Stromal cell of bone marrow (primary cell): ENCODE measurements around the gene CCDC88C.
"Not testable (repeated sequence)": the region's sequence is repeated elsewhere in the genome, so short reads cannot be mapped to it uniquely, and the experiment has no call there.

Experiments
- DNase-seq: peaks from one replicate; pipeline ENCODE4 v3.0.0-alpha.2; 2012; ENCODE audit warnings: low read depth

The CCDC88C gene, protein sequence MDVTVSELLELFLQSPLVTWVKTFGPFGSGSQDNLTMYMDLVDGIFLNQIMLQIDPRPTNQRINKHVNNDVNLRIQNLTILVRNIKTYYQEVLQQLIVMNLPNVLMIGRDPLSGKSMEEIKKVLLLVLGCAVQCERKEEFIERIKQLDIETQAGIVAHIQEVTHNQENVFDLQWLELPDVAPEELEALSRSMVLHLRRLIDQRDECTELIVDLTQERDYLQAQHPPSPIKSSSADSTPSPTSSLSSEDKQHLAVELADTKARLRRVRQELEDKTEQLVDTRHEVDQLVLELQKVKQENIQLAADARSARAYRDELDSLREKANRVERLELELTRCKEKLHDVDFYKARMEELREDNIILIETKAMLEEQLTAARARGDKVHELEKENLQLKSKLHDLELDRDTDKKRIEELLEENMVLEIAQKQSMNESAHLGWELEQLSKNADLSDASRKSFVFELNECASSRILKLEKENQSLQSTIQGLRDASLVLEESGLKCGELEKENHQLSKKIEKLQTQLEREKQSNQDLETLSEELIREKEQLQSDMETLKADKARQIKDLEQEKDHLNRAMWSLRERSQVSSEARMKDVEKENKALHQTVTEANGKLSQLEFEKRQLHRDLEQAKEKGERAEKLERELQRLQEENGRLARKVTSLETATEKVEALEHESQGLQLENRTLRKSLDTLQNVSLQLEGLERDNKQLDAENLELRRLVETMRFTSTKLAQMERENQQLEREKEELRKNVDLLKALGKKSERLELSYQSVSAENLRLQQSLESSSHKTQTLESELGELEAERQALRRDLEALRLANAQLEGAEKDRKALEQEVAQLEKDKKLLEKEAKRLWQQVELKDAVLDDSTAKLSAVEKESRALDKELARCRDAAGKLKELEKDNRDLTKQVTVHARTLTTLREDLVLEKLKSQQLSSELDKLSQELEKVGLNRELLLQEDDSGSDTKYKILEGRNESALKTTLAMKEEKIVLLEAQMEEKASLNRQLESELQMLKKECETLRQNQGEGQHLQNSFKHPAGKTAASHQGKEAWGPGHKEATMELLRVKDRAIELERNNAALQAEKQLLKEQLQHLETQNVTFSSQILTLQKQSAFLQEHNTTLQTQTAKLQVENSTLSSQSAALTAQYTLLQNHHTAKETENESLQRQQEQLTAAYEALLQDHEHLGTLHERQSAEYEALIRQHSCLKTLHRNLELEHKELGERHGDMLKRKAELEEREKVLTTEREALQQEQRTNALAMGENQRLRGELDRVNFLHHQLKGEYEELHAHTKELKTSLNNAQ (N-terminal part only)

DNA sequence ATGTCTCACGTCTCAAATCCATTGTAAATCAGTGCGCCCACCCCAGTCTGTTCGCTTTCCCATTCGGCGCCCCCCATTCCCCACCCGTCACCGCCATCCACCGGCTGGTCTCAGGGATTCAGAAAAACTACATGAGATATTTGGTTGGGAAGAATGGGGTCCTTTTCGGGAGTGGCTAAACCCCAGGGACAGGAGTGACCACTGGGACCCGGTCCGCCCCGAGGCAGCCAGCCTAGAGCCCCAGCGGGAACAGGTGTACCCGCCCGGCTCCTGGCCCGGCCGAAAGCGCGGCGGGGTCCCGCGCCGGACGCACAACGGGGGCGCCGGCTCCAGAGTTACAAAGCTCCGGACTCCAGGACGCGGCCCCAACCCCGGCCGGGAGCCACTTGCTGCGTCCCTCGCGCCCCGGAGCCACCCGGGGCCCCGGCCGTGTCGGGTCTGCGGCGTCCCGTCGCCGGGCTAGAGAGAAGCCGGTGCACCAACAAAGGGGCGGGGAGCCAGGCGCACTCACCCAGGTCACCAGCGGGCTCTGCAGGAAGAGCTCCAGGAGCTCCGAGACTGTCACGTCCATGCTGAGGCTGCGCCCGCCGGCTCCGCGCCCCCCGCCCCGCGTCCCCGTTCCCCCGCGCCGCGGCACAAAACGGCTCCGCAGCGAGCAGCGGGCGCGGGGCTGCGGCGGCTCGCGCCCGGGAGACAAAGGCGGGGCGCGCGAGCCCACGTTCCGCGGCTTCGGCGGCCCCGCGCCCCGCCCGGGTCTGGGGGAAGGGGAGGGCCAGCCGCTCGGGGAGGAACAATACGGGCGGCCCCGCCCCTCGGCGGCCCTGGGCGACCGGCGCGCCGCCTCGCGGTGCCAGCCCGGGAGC, at the start of gene CCDC88C:
Gene CCDC88C (minus strand): TSS at position 701 of the 863 bp plus-strand sequence. CDS start 130 bp downstream, at position 571.
- no peak for DNase-seq

DNA sequence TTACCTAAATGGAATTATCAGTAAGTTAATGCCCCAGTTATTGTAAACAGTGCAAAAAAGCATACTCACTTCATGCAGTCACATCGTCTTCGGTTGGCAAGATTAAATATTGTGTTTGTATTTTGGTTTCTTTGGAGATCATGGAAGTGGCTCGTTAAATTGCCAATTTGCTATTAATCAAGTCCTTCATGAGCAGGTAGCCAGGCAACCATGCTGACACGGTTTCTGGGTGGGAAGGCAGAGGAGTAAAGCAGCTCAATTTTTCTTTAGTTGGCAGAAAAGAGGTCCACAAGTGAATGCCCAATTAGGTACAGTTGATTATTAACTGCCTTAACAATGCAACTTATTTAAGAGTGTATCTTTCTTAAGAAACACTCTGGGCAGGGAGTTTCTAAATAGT, 48.6 kb upstream of the CCDC88C start:
- DNase-seq, result no peak

DNA sequence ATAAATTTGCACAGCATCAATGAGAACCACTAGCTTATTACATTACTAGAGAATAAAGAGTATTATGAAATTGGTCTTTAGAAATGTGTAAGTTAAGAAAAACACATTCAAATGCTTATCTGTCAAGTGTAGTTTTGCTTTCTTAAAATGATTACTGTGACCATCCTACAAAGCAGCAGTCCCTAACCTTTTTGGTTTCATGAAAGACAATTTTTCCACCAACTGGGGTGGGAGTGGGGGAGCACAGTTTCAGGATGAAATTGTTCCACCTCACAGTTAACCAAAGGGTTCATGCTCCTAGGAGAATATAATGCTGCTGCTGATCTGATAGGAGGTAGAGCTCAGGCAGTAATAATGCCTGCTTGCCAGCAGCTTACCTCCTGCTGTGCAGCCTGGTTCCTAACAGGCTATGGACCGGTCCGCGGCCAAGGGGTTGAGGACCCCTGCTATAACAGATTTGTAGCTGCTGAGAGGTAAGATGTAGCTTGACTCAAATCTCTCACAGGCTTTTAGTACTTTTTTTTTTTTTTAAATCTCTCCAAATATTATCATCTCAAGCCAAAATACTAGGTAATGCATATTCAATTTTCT, 47.1 kb upstream of the CCDC88C start:
- no peak for DNase-seq

DNA sequence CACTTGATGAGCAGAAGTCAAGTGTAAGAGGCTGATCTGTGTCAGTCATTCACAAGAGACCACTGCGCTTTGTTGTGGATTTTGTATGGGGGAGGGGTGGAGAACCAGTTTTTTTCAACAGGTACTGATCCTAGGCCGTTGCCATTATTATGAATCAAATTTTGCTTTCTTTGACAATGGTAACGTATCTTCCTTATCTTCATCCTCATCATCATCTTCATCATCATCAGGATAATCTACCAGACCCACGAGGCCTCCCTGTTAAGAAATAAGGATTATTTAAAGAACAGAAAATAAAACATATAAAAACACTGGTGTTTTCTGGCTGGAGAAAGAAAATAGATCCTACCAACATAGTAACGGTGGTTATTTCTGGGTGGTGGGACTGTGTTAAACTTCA, 41.0 kb upstream of the CCDC88C start:
- DNase-seq, result no peak

- no peak for DNase-seq
Measured at GRCh38 chr14:91456283-91456682, 38.7 kb upstream of the CCDC88C start.

- no peak for DNase-seq
Measured at GRCh38 chr14:91454580-91454979, 37.0 kb upstream of the CCDC88C start.

DNA sequence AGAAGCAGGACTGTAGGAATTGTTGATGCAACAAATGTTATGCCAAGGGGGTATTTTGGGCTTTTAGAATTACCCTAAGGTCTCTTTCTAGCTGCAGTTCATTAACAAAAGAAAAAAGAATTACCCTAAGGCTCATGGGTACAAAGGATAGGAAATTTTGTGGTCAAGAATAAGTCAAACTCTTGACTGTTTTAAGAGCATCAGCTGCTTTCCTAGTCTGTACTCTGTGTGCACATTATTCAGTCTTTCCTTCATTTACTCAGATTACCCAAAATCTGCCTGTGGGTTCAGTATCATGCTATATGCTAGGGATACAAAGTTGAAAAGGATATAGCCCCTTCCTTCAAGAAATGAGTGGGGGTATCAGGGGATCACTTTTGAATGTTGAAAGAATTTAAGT, 36.5 kb upstream of the CCDC88C start:
- DNase-seq, result no peak

GRCh38 chr14:91453744-91454143, 36.1 kb upstream of the CCDC88C start:
- no peak for DNase-seq

DNA sequence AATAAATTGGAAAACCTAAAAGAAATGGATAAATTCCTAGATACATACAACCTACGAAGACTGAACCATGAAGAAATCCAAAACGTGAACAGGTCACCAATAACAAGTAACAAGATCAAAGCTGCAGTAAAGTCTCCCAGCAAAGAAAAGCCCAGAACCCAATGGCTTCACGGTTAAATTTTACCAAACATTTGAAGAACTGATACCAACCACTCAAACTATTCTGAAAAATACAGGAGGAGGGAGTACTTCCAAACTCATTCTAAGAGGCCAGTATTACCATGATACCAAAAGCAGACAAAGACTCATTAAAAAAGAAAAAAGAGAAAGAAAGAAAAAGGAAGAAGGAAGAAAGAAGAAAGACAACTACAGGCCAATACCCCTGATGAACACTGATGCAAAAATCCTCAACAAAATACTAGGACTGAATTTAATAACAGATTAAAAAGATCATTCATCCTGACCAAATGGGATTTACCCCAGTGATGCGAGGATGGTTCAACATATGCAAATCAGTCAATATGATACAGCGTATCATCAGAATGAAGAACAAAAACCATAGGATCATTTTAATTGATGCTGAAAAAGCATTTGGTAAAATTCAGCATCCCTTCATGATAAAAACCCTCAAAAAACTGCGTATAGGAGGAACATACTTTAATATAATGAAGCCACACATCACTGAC, 26.9 kb upstream of the CCDC88C start:
- no peak for DNase-seq

GRCh38 chr14:91439345-91439744, 21.7 kb upstream of the CCDC88C start:
- no peak for DNase-seq

DNA sequence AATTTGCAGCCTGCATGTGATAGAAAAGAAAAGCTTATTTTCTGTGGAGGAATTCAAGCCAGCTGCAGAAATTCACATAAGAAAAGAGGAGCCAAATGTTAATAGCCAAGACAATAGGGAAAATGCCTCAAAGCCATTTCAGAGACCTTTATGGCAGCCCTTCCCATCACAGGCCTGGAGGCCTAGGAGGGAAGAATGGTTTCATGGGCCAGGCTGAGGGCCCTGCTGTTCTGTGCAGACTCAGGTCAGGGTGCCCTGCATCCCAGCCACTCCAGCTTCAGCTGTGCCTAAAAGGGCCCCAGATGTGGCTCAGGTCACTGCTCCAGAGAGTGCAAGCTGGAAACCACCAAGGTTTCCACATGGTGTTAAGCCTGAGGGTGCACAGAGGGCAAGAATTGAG, 21.2 kb upstream of the CCDC88C start:
- DNase-seq, result no peak

DNA sequence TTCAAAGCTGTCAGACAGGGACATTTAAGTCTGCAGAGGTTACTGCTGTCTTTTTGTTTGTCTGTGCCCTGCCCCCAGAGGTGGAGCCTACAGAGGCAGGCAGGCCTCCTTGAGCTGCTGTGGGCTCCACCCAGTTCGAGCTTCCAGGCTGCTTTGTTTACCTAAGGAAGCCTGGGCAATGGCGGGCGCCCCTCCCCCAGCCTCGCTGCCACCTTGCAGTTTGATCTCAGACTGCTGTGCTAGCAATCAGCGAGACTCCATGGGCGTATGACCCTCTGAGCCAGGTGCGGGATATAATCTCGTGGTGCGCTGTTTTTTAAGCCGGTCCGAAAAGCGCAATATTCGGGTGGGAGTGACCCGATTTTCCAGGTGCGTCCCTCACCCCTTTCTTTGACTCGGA, 18.6 kb upstream of the CCDC88C start:
- not testable (repeated sequence) for DNase-seq

DNA sequence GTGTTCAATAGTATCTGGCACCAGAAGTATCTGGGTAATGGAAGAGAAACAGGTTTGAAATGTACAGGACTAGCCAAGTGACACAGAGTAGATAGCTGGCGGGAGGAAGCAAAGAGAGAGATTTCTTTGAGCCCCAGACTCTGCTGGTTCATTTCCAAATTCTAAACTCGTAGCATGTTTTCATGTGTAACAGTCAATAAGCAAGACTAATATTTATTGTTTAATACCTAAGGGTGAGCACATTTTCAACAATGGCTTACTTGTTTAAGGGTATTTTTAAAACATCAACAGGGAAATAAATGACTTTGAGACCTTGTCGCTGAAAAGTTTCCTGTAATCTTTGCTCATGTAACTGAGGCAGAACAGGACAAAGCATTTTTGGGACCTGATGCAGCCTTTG, 11.8 kb upstream of the CCDC88C start:
- no peak for DNase-seq

GRCh38 chr14:91428931-91429330, 11.3 kb upstream of the CCDC88C start:
- not testable (repeated sequence) for DNase-seq

- not testable (repeated sequence) for DNase-seq
Measured at GRCh38 chr14:91425531-91425944, 7.9 kb upstream of the CCDC88C start.

- no peak for DNase-seq
Measured at GRCh38 chr14:91424813-91425530, 7.4 kb upstream of the CCDC88C start.

GRCh38 chr14:91420686-91421085, 3.1 kb upstream of the CCDC88C start:
- DNase-seq, result no peak

GRCh38 chr14:91419451-91419850, 1.8 kb upstream of the CCDC88C start:
- no peak for DNase-seq

- no peak for DNase-seq
Measured at GRCh38 chr14:91419044-91419397, 1.4 kb upstream of the CCDC88C start.
